Stimulated activated CD4-positive, alpha-beta T cell treated with anti-CD3 and anti-CD28 coated beads, TNF-alpha, amount 100 ng/mL, for 24 hours (primary cell): ENCODE results near the gene ENOSF1.
A peak's percentile ranks its signal among the peaks of the same experiment; 100 is the strongest.

Experiments used
- DNase-seq, 3 experiments: peaks; one replicate each; pipeline ENCODE4 v3.0.0-alpha.2; 2020; ENCODE audit warnings: low read depth in 3 of 3

Gene ENOSF1

GRCh38 chr18:673317-673716 is 39.1 kb downstream of the ENOSF1 start:
- no peak for DNase-seq

GRCh38 chr18:671405-671804 is 41.0 kb downstream of the ENOSF1 start:
- no peak for DNase-seq

- no peak for DNase-seq
Observed at GRCh38 chr18:670522-670921, 41.9 kb downstream of the ENOSF1 start.

GRCh38 chr18:669077-669476 is 43.4 kb downstream of the ENOSF1 start:
- DNase-seq: no peak

GRCh38 chr18:668260-668659 is 44.2 kb downstream of the ENOSF1 start:
- DNase-seq: no peak

- no peak for DNase-seq
Observed at GRCh38 chr18:666628-667027, 45.8 kb downstream of the ENOSF1 start.

- DNase-seq: no peak
Observed at GRCh38 chr18:666177-666576, 46.3 kb downstream of the ENOSF1 start.

- DNase-seq: no peak
Observed at GRCh38 chr18:662197-662596, 50.2 kb downstream of the ENOSF1 start.

- no peak for DNase-seq
Observed at GRCh38 chr18:659597-659996, 52.8 kb downstream of the ENOSF1 start.

- DNase-seq: no peak
Observed at GRCh38 chr18:658947-659533, 53.4 kb downstream of the ENOSF1 start.

- DNase-seq: peak; percentile 33 to 83 (median 45)
Observed at GRCh38 chr18:658001-658946, 54.2 kb downstream of the ENOSF1 start.

- DNase-seq: peak in 2 of 3 experiments; percentile 15 to 64
Observed at GRCh38 chr18:657311-658000, 55.0 kb downstream of the ENOSF1 start, which contains the start of gene TYMS. Gene TYMS, plus strand, starts transcription at chr18:657653. Its CDS starts 90 bp downstream, at chr18:657743.

- no peak for DNase-seq
Observed at GRCh38 chr18:655445-655844, 57.0 kb downstream of the ENOSF1 start.

GRCh38 chr18:654601-655000 is 57.8 kb downstream of the ENOSF1 start:
- no peak for DNase-seq

- no peak for DNase-seq
Observed at GRCh38 chr18:653512-653911, 58.9 kb downstream of the ENOSF1 start.

- no peak for DNase-seq
Observed at GRCh38 chr18:652131-652530, 60.3 kb downstream of the ENOSF1 start.

GRCh38 chr18:650428-650858 is 62.0 kb downstream of the ENOSF1 start:
- no peak for DNase-seq

GRCh38 chr18:649341-649740 is 63.1 kb downstream of the ENOSF1 start:
- no peak for DNase-seq

- no peak for DNase-seq
Observed at GRCh38 chr18:647304-647703, 65.1 kb downstream of the ENOSF1 start.

- DNase-seq: no peak
Observed at GRCh38 chr18:644395-645004, 67.9 kb downstream of the ENOSF1 start.

GRCh38 chr18:641224-641623 is 71.2 kb downstream of the ENOSF1 start:
- DNase-seq: no peak

- DNase-seq: no peak
Observed at GRCh38 chr18:635171-635570, 77.3 kb downstream of the ENOSF1 start.
